Transverse colon (tissue), 4 donors: ENCODE results near the gene C6orf47.

Source experiments
- CTCF ChIP-seq, 5 experiments: fragments of 200-600 bp in 3 of 5; fragments of 450-650 bp in 2 of 5; sonication (generic) in 3 of 5; IDR thresholded peaks; 1 replicate in 2 of 5; 2 replicates in 3 of 5; pipeline ENCODE4 v1.5.1; 2016 to 2017; ENCODE audit warnings: antibody characterized with exemption in 5 of 5, inconsistent platforms in 3 of 5, mild to moderate bottlenecking in 2 of 5, moderate library complexity in 1 of 5
- EP300 ChIP-seq: sonication (generic); formaldehyde crosslinking; IDR thresholded peaks from one replicate; pipeline ENCODE4 v1.6.1; 2017; ENCODE audit warnings: antibody characterized with exemption, low read depth
- POLR2A ChIP-seq: fragments of 450-650 bp; IDR thresholded peaks from one replicate; pipeline ENCODE4 v1.6.1; 2016; ENCODE audit warnings: antibody characterized with exemption, mild to moderate bottlenecking, moderate library complexity
- POLR2AphosphoS5 ChIP-seq, 3 donors: sonication (generic); formaldehyde crosslinking; IDR thresholded peaks; one replicate each; pipeline ENCODE4 v1.6.1; 2016; ENCODE audit warnings: antibody characterized with exemption in 3 of 3

- TF ChIP-seq CTCF (IDR thresholded peaks at IDR 0.05) (no peak), POLR2A (peak; percentile 66), EP300 (no peak), POLR2AphosphoS5 (IDR thresholded peaks at IDR 0.05) (peak; percentile 81 to 89 (median 84))
Observed at GRCh38 chr6:31664790-31665500, 4.4 kb upstream of the C6orf47 start, which contains the start of gene GPANK1.
